HK-2 (cell line): Measurements from ENCODE around the gene ACTN3.
"Not testable (repeated sequence)": the region's sequence is repeated elsewhere in the genome, so short reads cannot be mapped to it uniquely, and the experiment has no call there.

Source experiments
- DNase-seq: peaks from one replicate; pipeline ENCODE4 v3.0.0-alpha.2; 2018; ENCODE audit not compliant: unreplicated experiment

ACTN3 gene

GRCh38 chr11:66546368-66546965 lies at the start of gene ACTN3:
TSS of gene ACTN3 (plus strand) at chr11:66546903. CDS start at chr11:66546938, 35 bp downstream.
- DNase-seq, result no peak

- DNase-seq, result no peak
Observed at GRCh38 chr11:66497206-66497605, 49.5 kb upstream of the ACTN3 start.

- no peak for DNase-seq
Observed at GRCh38 chr11:66498506-66498905, 48.2 kb upstream of the ACTN3 start.

- DNase-seq, result no peak
Observed at GRCh38 chr11:66505276-66505816, 41.4 kb upstream of the ACTN3 start.

GRCh38 chr11:66509131-66509561 lies 37.6 kb upstream of the ACTN3 start:
- no peak for DNase-seq

- peak; percentile 79 for DNase-seq
Observed at GRCh38 chr11:66510271-66510989, 36.3 kb upstream of the ACTN3 start, which contains the start of gene BBS1. TSS of gene BBS1 (plus strand) at chr11:66510635. CDS start at chr11:66510660, 25 bp downstream.

GRCh38 chr11:66510990-66511339 lies 35.7 kb upstream of the ACTN3 start:
- DNase-seq, result no peak

- no peak for DNase-seq
Observed at GRCh38 chr11:66523611-66524010, 23.1 kb upstream of the ACTN3 start.

- DNase-seq, result no peak
Observed at GRCh38 chr11:66524304-66525040, 22.2 kb upstream of the ACTN3 start.

- DNase-seq, result no peak
Observed at GRCh38 chr11:66529069-66529468, 17.6 kb upstream of the ACTN3 start.

GRCh38 chr11:66529655-66530054 lies 17.0 kb upstream of the ACTN3 start:
- DNase-seq, result no peak

- DNase-seq, result no peak
Observed at GRCh38 chr11:66530927-66531709, 15.6 kb upstream of the ACTN3 start.

GRCh38 chr11:66531841-66532240 lies 14.9 kb upstream of the ACTN3 start:
- no peak for DNase-seq

GRCh38 chr11:66532784-66533183 lies 13.9 kb upstream of the ACTN3 start:
- DNase-seq, result no peak

GRCh38 chr11:66539170-66539869 lies 7.4 kb upstream of the ACTN3 start:
- no peak for DNase-seq

- no peak for DNase-seq
Observed at GRCh38 chr11:66539870-66540213, 6.9 kb upstream of the ACTN3 start.

GRCh38 chr11:66540598-66540997 lies 6.1 kb upstream of the ACTN3 start:
- not testable (repeated sequence) for DNase-seq

- DNase-seq, result no peak
Observed at GRCh38 chr11:66541892-66542291, 4.8 kb upstream of the ACTN3 start.

- no peak for DNase-seq
Observed at GRCh38 chr11:66542362-66542761, 4.3 kb upstream of the ACTN3 start.

GRCh38 chr11:66543263-66544107 lies 3.2 kb upstream of the ACTN3 start:
- DNase-seq, result no peak
